Neural progenitor cell (in vitro differentiated cells): Measurements from ENCODE around the gene IPO13. TPM values are rescaled to one million over a fixed set of nuclear protein-coding genes. Genes with fewer than 3 reads are reported as not detected.
A peak's percentile ranks its signal among the peaks of the same experiment; 100 is the strongest.

Experiments used
- DNase-seq: peaks from one replicate; pipeline ENCODE4 v3.0.0-alpha.2; 2016; ENCODE audit warnings: low spot score
- H2AFZ ChIP-seq: fragments of 200-600 bp; sonication (generic); replicated peaks from 2 replicates; pipeline ENCODE4 v1.6.1; 2016; ENCODE audit warnings: antibody characterized with exemption
- H3F3A ChIP-seq: fragments of 200-600 bp; sonication (generic); 2 replicates; pipeline ENCODE4 v1.6.1; 2016; ENCODE audit warnings: antibody characterized with exemption, low read depth
- H3K27ac ChIP-seq: fragments of 200-600 bp; sonication (generic); 2 replicates; pipeline ENCODE4 v1.5.1; 2016; ENCODE audit warnings: mild to moderate bottlenecking
- H3K27me3 ChIP-seq: fragments of 200-600 bp; sonication (generic); 2 replicates; pipeline ENCODE4 v1.6.1; 2016; ENCODE audit warnings: mild to moderate bottlenecking, moderate library complexity
- H3K36me3 ChIP-seq: fragments of 200-600 bp; sonication (generic); 2 replicates; pipeline ENCODE4 v1.5.1; 2016
- H3K4me1 ChIP-seq: fragments of 200-600 bp; sonication (generic); 2 replicates; pipeline ENCODE4 v1.6.1; 2016; ENCODE audit warnings: mixed run types
- H3K4me2 ChIP-seq: fragments of 200-600 bp; sonication (generic); 2 replicates; pipeline ENCODE4 v1.6.1; 2016
- H3K4me3 ChIP-seq: fragments of 200-600 bp; sonication (generic); 2 replicates; pipeline ENCODE4 v1.5.1; 2016
- H3K79me2 ChIP-seq: fragments of 200-600 bp; sonication (generic); 2 replicates; pipeline ENCODE4 v1.6.1; 2016; ENCODE audit warnings: low read depth
- H3K9ac ChIP-seq: fragments of 200-600 bp; sonication (generic); 2 replicates; pipeline ENCODE4 v1.6.1; 2016
- H3K9me3 ChIP-seq: fragments of 200-600 bp; sonication (generic); 2 replicates; pipeline ENCODE4 v1.5.1; 2016; ENCODE audit warnings: low read depth
- H4K20me1 ChIP-seq: fragments of 200-600 bp; sonication (generic); 2 replicates; pipeline ENCODE4 v1.6.1; 2016; ENCODE audit warnings: low read depth
- H3K27ac Mint-ChIP-seq: 3 replicates; pipeline ENCODE4 v1.8.0; 2021; ENCODE audit warnings: mixed read lengths
- H3K27me3 Mint-ChIP-seq: 2 replicates; pipeline ENCODE4 v1.8.0; 2022; ENCODE audit warnings: low read depth, mild to moderate bottlenecking, inconsistent platforms, moderate library complexity, mixed read lengths; ENCODE audit not compliant: insufficient read depth
- H3K36me3 Mint-ChIP-seq: 3 replicates; pipeline ENCODE4 v1.8.0; 2021; ENCODE audit warnings: mixed read lengths
- H3K4me1 Mint-ChIP-seq: 3 replicates; pipeline ENCODE4 v1.8.0; 2021; ENCODE audit warnings: mixed read lengths
- H3K4me3 Mint-ChIP-seq: 3 replicates; pipeline ENCODE4 v1.8.0; 2021; ENCODE audit warnings: mild to moderate bottlenecking, moderate library complexity, mixed read lengths
- H3K9me3 Mint-ChIP-seq: 3 replicates; pipeline ENCODE4 v1.8.0; 2020; ENCODE audit warnings: mixed read lengths
- EZH2 ChIP-seq: fragments of 200-600 bp; sonication (generic); IDR thresholded peaks from 2 replicates; pipeline ENCODE4 v1.6.1; 2017; ENCODE audit warnings: antibody characterized with exemption, mild to moderate bottlenecking, moderate library complexity
- EZH2phosphoT487 ChIP-seq: fragments of 200-600 bp; sonication (generic); IDR thresholded peaks from 2 replicates; pipeline ENCODE4 v1.6.1; 2017; ENCODE audit warnings: antibody characterized with exemption
- total RNA-seq: library from RNA; depleted of rRNA; stranded (reverse); fragments of >200 nt; gene quantifications from 2 replicates; pipeline ENCODE4 v1.2.3, GENCODE V29; 2015; ENCODE audit warnings: low replicate concordance
- TF ChIP-seq, protein P1 (sequence below): fragments of 200-600 bp; sonication (generic); IDR thresholded peaks from 2 replicates; pipeline ENCODE4 v1.5.1; 2017; ENCODE audit warnings: antibody characterized with exemption, mild to moderate bottlenecking

IPO13 gene
- total RNA-seq, 1 donor from 2014 or later = 7.2 TPM

DNA sequence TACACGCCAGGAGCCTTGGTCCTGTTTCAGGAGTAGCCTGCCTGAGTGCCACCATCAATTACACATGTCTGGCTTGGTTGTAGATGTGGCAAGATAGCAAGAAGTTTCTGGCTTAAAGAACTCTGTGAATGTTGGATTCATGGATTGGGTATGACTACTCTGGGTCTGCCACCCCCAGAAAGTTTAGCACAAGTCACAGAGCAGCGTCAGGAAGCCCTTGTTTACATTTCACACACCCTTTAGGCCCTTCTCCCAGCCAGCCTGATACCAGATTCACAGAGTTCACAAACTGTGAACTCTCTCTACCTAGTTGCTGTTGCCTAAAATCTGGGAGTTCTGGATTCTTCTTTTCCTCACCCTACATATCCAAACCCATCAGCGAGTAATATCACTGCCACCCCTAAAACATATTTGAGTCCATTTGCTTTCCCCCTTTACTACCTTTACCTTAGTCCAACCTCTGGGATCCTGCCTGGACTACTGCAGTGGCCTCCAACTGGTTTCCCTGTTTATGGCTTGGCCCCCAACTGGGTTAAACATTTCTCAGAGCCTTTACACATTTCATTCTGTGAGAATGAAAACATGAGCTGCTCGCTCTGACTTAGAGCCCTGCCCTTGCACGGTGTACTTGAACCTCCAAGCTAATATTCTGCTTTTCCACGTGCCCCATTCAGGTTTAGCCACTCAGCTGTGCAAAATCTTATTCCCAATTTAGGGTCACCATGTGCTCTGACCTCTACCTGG, 40.6 kb downstream of the IPO13 start:
- H3K27ac ChIP-seq = no peak overlapping the region
- H2AFZ ChIP-seq = no peak overlapping the region
- Mint-ChIP-seq H3K27me3 (no peaks in the 10 kb centered on the region), H3K27ac (no peak overlapping the region), H3K4me3 (no peak overlapping the region), H3K36me3 (peaks cover 25% of the 10 kb centered on the region), H3K9me3 (no peaks in the 10 kb centered on the region), H3K4me1 (peaks cover 6% of the 10 kb centered on the region)
- no peaks in the 10 kb centered on the region for H3K79me2 ChIP-seq
- no peak overlapping the region for H3K4me3 ChIP-seq
- TF ChIP-seq, protein P1, sequence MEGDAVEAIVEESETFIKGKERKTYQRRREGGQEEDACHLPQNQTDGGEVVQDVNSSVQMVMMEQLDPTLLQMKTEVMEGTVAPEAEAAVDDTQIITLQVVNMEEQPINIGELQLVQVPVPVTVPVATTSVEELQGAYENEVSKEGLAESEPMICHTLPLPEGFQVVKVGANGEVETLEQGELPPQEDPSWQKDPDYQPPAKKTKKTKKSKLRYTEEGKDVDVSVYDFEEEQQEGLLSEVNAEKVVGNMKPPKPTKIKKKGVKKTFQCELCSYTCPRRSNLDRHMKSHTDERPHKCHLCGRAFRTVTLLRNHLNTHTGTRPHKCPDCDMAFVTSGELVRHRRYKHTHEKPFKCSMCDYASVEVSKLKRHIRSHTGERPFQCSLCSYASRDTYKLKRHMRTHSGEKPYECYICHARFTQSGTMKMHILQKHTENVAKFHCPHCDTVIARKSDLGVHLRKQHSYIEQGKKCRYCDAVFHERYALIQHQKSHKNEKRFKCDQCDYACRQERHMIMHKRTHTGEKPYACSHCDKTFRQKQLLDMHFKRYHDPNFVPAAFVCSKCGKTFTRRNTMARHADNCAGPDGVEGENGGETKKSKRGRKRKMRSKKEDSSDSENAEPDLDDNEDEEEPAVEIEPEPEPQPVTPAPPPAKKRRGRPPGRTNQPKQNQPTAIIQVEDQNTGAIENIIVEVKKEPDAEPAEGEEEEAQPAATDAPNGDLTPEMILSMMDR = no peak
- TF ChIP-seq EZH2phosphoT487 (no peak), EZH2 (no peak)
- no peak overlapping the region for H3K9ac ChIP-seq
- H3K4me1 ChIP-seq = no peaks in the 10 kb centered on the region
- H3K9me3 ChIP-seq = no peaks in the 10 kb centered on the region
- H3K4me2 ChIP-seq = no peak overlapping the region
- no peak for DNase-seq
- no peaks in the 10 kb centered on the region for H3K27me3 ChIP-seq
- peaks cover 18% of the 10 kb centered on the region for H3F3A ChIP-seq
- peaks cover 6% of the 10 kb centered on the region for H4K20me1 ChIP-seq
- no peaks in the 10 kb centered on the region for H3K36me3 ChIP-seq

DNA sequence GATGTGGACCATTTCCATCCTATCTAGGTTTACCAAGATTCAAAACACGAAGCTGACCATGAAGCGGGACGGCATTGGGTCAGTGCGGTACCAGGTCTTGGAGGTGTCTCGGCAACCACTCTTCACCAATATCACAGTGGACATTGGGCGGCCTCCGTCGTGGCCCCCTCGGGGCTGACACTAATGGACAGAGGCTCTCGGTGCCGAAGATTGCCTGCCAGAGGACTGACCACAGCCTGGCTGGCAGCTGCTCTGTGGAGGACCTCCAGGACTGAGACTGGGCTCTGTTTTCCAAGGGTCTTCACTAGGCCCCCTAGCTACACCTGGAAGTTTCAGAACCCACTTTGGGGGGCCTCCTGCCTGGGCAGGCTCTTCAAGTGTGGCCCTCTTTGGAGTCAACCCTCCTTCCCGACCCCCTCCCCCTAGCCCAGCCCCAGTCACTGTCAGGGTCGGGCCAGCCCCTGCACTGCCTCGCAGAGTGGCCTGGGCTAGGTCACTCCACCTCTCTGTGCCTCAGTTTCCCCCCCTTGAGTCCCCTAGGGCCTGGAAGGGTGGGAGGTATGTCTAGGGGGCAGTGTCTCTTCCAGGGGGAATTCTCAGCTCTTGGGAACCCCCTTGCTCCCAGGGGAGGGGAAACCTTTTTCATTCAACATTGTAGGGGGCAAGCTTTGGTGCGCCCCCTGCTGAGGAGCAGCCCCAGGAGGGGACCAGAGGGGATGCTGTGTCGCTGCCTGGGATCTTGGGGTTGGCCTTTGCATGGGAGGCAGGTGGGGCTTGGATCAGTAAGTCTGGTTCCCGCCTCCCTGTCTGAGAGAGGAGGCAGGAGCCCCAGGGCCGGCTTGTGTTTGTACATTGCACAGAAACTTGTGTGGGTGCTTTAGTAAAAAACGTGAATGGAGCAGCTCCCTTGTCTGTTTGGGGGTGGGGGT, 43.8 kb downstream of the IPO13 start:
- Mint-ChIP-seq H3K27me3 (peaks cover 4% of the 10 kb centered on the region), H3K9me3 (no peaks in the 10 kb centered on the region), H3K4me1 (peaks cover 6% of the 10 kb centered on the region), H3K4me3 (peak overlapping the region; percentile 90), H3K36me3 (peaks cover 8% of the 10 kb centered on the region), H3K27ac (no peak overlapping the region)
- no peak overlapping the region for H3K9ac ChIP-seq
- peaks cover 24% of the 10 kb centered on the region for H3F3A ChIP-seq
- H3K36me3 ChIP-seq = no peaks in the 10 kb centered on the region
- H3K4me2 ChIP-seq = peak overlapping the region; percentile 80
- DNase-seq = no peak
- peak overlapping the region; percentile 58 for H3K4me3 ChIP-seq
- H2AFZ ChIP-seq = no peak overlapping the region
- TF ChIP-seq EZH2phosphoT487 (no peak), EZH2 (no peak)
- TF ChIP-seq, protein P1 = no peak
- no peaks in the 10 kb centered on the region for H3K79me2 ChIP-seq
- H3K27me3 ChIP-seq = no peaks in the 10 kb centered on the region
- no peak overlapping the region for H3K27ac ChIP-seq
- H4K20me1 ChIP-seq = peaks cover 11% of the 10 kb centered on the region
- H3K9me3 ChIP-seq = no peaks in the 10 kb centered on the region
- no peaks in the 10 kb centered on the region for H3K4me1 ChIP-seq

DNA sequence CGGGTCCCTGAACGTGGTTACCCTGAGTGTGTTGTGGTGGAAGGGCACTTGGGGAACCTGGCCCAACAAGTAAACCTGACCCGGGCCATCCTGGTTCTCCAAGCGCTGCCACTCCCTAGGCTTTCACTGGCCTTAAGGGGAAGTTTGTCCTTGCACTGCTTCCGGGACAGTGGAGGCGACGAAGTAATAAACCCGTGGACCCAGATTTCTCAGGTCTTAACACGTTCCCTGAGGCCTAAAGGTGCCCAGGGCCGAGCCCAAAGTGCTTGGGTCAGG, 44.4 kb downstream of the IPO13 start:
- H3K27ac Mint-ChIP-seq = no peak overlapping the region
- no peaks in the 10 kb centered on the region for H3K36me3 ChIP-seq
- H3K4me3 ChIP-seq = peak overlapping the region; percentile 58
- no peaks in the 10 kb centered on the region for H3K27me3 ChIP-seq
- peaks cover 4% of the 10 kb centered on the region for H3K27me3 Mint-ChIP-seq
- no peak for DNase-seq
- peaks cover 3% of the 10 kb centered on the region for H3K36me3 Mint-ChIP-seq
- H3F3A ChIP-seq = peaks cover 24% of the 10 kb centered on the region
- peak overlapping the region; percentile 60 for H2AFZ ChIP-seq
- no peak overlapping the region for H3K27ac ChIP-seq
- TF ChIP-seq EZH2 (no peak), EZH2phosphoT487 (no peak)
- TF ChIP-seq, protein P1 = no peak
- no peaks in the 10 kb centered on the region for H3K9me3 ChIP-seq
- H3K9me3 Mint-ChIP-seq = no peaks in the 10 kb centered on the region
- H3K9ac ChIP-seq = no peak overlapping the region
- peaks cover 12% of the 10 kb centered on the region for H3K4me1 Mint-ChIP-seq
- peak overlapping the region; percentile 90 for H3K4me3 Mint-ChIP-seq
- peak overlapping the region; percentile 80 for H3K4me2 ChIP-seq
- no peaks in the 10 kb centered on the region for H3K79me2 ChIP-seq
- peaks cover 4% of the 10 kb centered on the region for H3K4me1 ChIP-seq
- H4K20me1 ChIP-seq = peaks cover 16% of the 10 kb centered on the region
